Prostate gland (tissue), 2 donors: ENCODE data around the gene DRC7. TPM values are rescaled to one million over a fixed set of nuclear protein-coding genes. Genes with fewer than 3 reads are reported as not detected.

Source experiments
- DNase-seq: peaks from one replicate; pipeline ENCODE4 v3.0.0-alpha.2; 2019; ENCODE audit warnings: low spot score
- H3K27ac ChIP-seq, 2 donors: fragments of 200-600 bp; sonication (generic); 2 replicates each; pipeline ENCODE4 v1.5.1; 2017 to 2019
- H3K27me3 ChIP-seq: fragments of 200-600 bp; sonication (generic); replicated peaks from 2 replicates; pipeline ENCODE4 v1.5.1; 2019; ENCODE audit not compliant: insufficient read depth
- H3K36me3 ChIP-seq, 2 donors: fragments of 200-600 bp; sonication (generic); 1 replicate in 1 of 2; 2 replicates in 1 of 2; pipeline versions ENCODE4 v1.5.1 to v1.8.1; 2017 to 2019
- H3K4me1 ChIP-seq: fragments of 200-600 bp; sonication (generic); replicated peaks from 2 replicates; pipeline ENCODE4 v1.5.1; 2019
- H3K4me3 ChIP-seq, 2 donors: fragments of 200-600 bp; sonication (generic); 2 replicates each; pipeline ENCODE4 v1.5.1; 2017 to 2019
- H3K9me3 ChIP-seq: fragments of 200-600 bp; sonication (generic); 2 replicates; pipeline ENCODE4 v1.5.1; 2017
- POLR2A ChIP-seq: fragments of 450-650 bp; IDR thresholded peaks from one replicate; pipeline ENCODE4 v1.6.1; 2016; ENCODE audit warnings: antibody characterized with exemption, mild to moderate bottlenecking
- POLR2AphosphoS5 ChIP-seq: sonication (generic); formaldehyde crosslinking; IDR thresholded peaks from one replicate; pipeline ENCODE4 v1.6.1; 2017; ENCODE audit warnings: antibody characterized with exemption
- WGBS: methylation state at CpG from one replicate; pipeline ENCODE4 v1.1.5; 2018; 5-methylcytosine and 5-hydroxymethylcytosine counted together
- intact Hi-C: fragments of 100-400 bp; cut with DNase I; formaldehyde crosslinking; loops from one replicate; pipeline ENCODE4 v1.14.2; 2022
- total RNA-seq, 2 donors: library from RNA; depleted of rRNA; stranded (reverse); fragments of >200 nt; gene quantifications; one replicate each; pipeline ENCODE4 v1.1.0, GENCODE V29; 2016
- TF ChIP-seq, protein P1 (sequence below), 4 experiments: fragments of 200-600 bp in 2 of 4; fragments of 450-650 bp in 2 of 4; sonication (generic) in 2 of 4; IDR thresholded peaks; 1 replicate in 3 of 4; 2 replicates in 1 of 4; pipeline ENCODE4 v1.5.1; 2016 to 2019; ENCODE audit warnings: antibody characterized with exemption in 4 of 4, mild to moderate bottlenecking in 2 of 4, moderate library complexity in 2 of 4

The DRC7 gene
- total RNA-seq, 2 donors from 2014 or later: 5.5 TPM; not detected in 1

GRCh38 chr16:57739756-57740422 is 45.3 kb downstream of the DRC7 start:
- no peak overlapping the region for H3K27ac ChIP-seq
- H3K9me3 ChIP-seq: no peaks in the 10 kb centered on the region
- H3K4me3 ChIP-seq: no peak overlapping the region
- WGBS: 93% methylated on average over 14 of the region's 18 CpGs
- intact Hi-C loops: no loop called here
- peaks cover 3% of the 10 kb centered on the region for H3K4me1 ChIP-seq
- no peak for DNase-seq
- TF ChIP-seq POLR2A: no peak
- TF ChIP-seq, protein P1, sequence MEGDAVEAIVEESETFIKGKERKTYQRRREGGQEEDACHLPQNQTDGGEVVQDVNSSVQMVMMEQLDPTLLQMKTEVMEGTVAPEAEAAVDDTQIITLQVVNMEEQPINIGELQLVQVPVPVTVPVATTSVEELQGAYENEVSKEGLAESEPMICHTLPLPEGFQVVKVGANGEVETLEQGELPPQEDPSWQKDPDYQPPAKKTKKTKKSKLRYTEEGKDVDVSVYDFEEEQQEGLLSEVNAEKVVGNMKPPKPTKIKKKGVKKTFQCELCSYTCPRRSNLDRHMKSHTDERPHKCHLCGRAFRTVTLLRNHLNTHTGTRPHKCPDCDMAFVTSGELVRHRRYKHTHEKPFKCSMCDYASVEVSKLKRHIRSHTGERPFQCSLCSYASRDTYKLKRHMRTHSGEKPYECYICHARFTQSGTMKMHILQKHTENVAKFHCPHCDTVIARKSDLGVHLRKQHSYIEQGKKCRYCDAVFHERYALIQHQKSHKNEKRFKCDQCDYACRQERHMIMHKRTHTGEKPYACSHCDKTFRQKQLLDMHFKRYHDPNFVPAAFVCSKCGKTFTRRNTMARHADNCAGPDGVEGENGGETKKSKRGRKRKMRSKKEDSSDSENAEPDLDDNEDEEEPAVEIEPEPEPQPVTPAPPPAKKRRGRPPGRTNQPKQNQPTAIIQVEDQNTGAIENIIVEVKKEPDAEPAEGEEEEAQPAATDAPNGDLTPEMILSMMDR (IDR thresholded peaks at IDR 0.05): no peak
- no peak for TF ChIP-seq POLR2AphosphoS5
- no peaks in the 10 kb centered on the region for H3K36me3 ChIP-seq
- no peaks in the 10 kb centered on the region for H3K27me3 ChIP-seq

GRCh38 chr16:57740423-57741071 is 45.9 kb downstream of the DRC7 start:
- intact Hi-C loops: no loop called here
- Histone ChIP-seq H3K4me3 (no peak overlapping the region), H3K27me3 (no peaks in the 10 kb centered on the region), H3K9me3 (no peaks in the 10 kb centered on the region), H3K36me3 (no peaks in the 10 kb centered on the region), H3K4me1 (peaks cover 3% of the 10 kb centered on the region), H3K27ac (no peak overlapping the region)
- DNase-seq: no peak
- WGBS: 93% methylated on average over 24 of the region's 24 CpGs
- TF ChIP-seq, protein P1 (IDR thresholded peaks at IDR 0.05): no peak
- TF ChIP-seq POLR2A (no peak), POLR2AphosphoS5 (no peak)

DNA sequence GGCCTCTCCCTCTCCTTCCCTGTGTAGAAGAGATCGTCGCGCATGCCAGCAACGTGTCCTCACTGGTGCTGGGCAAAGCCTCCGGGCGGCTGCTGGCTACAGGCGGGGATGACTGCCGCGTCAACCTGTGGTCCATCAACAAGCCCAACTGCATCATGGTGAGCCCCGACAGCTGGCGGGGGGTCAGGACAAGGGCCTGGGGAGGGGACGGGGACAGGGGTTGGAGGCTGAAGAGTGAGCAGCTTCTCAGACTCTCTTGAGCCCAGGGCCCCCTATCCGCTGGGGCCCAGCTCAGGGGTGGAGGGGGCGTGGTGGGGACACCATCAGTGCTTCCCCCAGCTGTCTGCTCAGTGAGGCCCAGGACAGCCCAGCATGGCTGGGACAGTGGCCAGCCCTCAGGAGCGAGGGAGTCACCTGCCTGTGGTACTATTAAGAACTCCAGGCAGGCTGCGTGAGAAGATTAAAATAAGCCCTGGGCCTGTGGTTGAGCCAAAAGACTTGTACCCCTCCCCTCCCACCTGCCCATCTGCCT is 47.1 kb downstream of the DRC7 start:
- WGBS: 75% methylated on average over 16 of the region's 16 CpGs
- Histone ChIP-seq H3K4me1 (peaks cover 3% of the 10 kb centered on the region), H3K27ac (no peak overlapping the region), H3K9me3 (no peaks in the 10 kb centered on the region), H3K4me3 (no peak overlapping the region), H3K36me3 (no peaks in the 10 kb centered on the region), H3K27me3 (no peaks in the 10 kb centered on the region)
- no peak for DNase-seq
- TF ChIP-seq POLR2A (no peak), POLR2AphosphoS5 (no peak)
- TF ChIP-seq, protein P1 (IDR thresholded peaks at IDR 0.05): no peak
- intact Hi-C loops: no loop called here

- intact Hi-C loops: no loop called here
- Histone ChIP-seq H3K4me3 (no peak overlapping the region), H3K27me3 (no peaks in the 10 kb centered on the region), H3K27ac (no peak overlapping the region), H3K9me3 (no peaks in the 10 kb centered on the region), H3K4me1 (no peaks in the 10 kb centered on the region), H3K36me3 (no peaks in the 10 kb centered on the region)
- TF ChIP-seq POLR2A: no peak
- TF ChIP-seq, protein P1 (IDR thresholded peaks at IDR 0.05): no peak
- no peak for TF ChIP-seq POLR2AphosphoS5
- DNase-seq: no peak
- WGBS: 76% methylated on average over 4 of the region's 4 CpGs
These were observed 47.9 kb downstream of the DRC7 start for GRCh38 chr16:57742543-57742942.
